ENCODE results near the gene COX19. TPM values are rescaled to one million over a fixed set of nuclear protein-coding genes. Genes with fewer than 3 reads are reported as not detected.
"Not testable (repeated sequence)": the region's sequence is repeated elsewhere in the genome, so short reads cannot be mapped to it uniquely, and the experiment has no call there.

The COX19 gene
- total RNA-seq, 1 experiment from 2014 or later = 10.2 TPM

- DNase-seq (ENCODE audit: low read depth) = no peak
Measured at GRCh38 chr7:962401-963081, 12.8 kb downstream of the COX19 start.

- DNase-seq (ENCODE audit: low read depth) = no peak
Measured at GRCh38 chr7:961546-962400, 13.6 kb downstream of the COX19 start.

- DNase-seq (ENCODE audit: low read depth) = not testable (repeated sequence)
Measured at GRCh38 chr7:960972-961371, 14.4 kb downstream of the COX19 start.

GRCh38 chr7:960269-960871 is 15.0 kb downstream of the COX19 start:
- no peak for DNase-seq (ENCODE audit: low read depth)

- not testable (repeated sequence) for DNase-seq (ENCODE audit: low read depth)
Measured at GRCh38 chr7:959740-960139, 15.6 kb downstream of the COX19 start.

- DNase-seq (ENCODE audit: low read depth) = no peak
Measured at GRCh38 chr7:959271-959670, 16.1 kb downstream of the COX19 start.

- no peak for DNase-seq (ENCODE audit: low read depth)
Measured at GRCh38 chr7:958221-959200, 16.8 kb downstream of the COX19 start.

DNA sequence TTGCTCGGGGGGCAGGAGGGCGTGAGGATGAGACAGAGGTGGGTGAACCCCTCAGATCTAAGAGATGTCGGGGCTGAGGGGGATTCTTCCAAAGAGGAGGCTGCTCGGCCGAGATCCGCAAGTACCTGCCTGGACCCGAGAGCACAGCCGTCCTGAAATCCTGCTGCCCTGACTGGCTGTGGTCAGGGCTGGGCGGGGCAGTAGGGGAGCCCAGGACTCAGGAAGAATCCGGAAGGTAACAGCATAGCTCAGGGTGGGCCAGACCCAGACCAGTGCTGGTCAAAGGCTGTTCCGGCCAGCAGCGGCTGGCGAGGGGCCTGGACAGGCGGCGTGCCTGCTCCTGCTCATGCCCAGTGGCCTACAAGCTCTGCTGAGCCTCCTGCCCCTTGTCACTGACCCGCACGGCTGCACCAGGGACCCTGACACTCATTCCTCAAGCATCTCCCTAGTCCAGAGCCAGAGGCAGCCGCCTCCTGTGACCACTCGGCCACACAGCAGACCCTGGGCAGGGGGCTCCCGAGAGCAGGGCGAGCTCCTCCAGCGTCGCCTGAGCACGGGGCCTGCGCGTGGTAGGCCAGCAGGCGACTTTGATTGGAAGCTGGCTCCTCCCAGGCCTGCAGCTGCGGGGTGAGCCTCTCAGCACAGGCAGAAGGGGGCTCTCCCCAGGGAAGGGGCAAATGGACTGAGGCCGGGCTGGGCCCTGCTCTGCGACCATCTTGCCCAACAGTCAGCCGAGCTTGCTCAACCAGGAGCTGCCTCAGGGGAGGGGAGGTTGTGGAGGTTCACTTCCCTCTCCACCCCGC is 17.7 kb downstream of the COX19 start:
- DNase-seq (ENCODE audit: low read depth) = no peak

DNA sequence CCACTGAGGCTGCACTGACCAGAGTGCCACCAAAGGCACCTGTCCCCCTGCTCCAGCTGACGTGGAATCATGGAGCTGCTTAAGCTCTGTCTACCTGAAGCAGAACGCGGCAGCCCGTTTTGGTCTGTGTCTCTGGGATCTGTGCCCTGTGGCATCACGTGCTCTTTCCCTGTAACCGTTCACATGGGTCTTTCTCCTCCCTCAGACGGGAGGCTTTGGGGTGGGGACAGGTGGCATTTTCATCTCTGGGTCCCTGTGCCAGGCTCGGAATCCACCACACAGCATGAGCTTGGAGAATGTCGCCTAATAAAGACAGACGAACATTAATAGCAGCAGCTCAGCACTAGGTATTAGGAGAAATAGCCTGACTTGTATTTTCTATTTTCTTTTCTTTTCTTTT is 19.3 kb downstream of the COX19 start:
- no peak for DNase-seq (ENCODE audit: low read depth)

GRCh38 chr7:954330-955238 is 20.8 kb downstream of the COX19 start, which contains the start of gene ADAP1:
Gene ADAP1 (minus strand): TSS chr7:954680. CDS start chr7:954477, 203 bp downstream.
- DNase-seq (ENCODE audit: low read depth) = no peak

DNA sequence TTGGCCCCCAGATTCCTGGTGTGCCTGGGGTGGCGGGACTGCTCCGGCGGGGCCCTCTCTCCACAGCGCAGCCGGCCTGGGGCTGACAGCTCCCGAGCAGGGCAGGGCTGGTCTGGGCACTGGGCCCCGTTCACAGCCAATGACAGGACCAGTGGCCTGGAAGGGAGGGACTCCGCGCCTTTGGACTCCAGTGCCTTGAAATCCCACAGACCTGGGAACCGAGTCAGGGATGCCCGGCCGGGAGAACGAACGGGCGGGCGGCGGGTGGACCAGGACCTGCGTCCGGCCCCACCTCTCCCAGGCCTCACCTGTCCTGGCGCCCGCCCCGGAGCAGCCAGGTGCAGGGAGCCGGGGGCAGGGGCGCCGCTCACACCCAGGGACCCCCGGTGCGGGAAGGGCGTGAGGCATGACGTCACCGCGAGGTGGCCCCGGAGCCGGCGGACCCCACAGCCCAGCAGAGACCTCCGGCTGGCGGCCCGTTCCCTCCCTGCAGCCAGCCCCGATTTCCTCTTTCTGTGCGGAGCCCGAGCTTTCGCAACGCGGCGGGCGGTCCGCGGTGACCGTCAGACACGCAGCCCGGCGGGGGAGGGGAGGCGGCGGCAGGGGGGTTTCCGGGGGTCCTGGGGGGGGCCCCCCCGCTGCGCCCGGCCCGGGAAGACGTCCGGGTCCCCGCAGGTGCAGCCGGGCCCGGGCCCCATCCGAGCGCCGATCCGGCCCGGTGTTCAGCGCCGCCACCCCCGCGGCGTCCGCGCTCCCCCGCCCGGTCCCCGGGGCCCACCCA is 21.6 kb downstream of the COX19 start:
- DNase-seq (ENCODE audit: low read depth) = peak; percentile 31

DNA sequence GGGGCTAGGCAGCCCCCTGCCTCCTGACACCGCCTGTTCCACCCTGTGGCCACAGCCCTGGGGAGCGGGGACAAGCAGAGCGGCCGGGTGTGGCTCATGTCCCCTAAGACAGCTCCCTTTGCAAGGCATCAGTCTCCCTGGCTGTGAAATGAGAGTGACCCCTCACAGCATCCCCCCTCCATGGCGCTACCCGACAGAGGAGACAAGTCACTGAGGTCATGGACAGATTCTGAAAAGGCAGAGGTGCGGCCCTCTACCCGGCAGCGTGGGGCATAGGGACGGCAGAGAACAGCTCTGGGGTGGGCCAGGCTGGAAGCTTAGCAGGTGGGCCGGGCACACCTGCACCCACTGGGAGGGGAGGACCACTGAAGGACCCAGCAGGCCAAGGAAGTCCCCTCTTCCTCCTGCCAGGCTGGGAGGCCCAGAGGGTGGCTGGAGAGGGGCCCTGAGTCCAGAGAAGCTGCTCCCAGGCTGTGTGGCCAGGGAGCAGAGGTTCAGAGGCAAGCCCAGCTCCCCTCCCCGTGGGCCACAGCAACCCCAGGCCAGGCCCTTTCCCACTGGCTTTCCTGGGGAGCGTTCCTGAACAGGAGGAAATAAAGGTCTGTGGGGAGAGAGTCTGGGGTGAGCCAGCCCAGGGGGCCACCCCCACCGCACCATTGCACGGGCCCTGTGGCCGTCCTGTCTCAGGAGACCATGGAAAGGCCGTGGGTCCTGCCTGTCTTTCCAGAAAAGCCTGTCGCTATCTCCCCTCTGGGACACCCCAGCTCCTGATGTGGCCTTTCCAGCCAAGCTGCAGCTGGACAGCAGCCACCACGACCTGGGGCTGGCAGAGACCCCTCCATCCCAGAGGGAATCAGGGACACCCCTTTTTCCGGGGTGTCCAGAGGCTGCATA is 22.6 kb downstream of the COX19 start:
- no peak for DNase-seq (ENCODE audit: low read depth)

DNA sequence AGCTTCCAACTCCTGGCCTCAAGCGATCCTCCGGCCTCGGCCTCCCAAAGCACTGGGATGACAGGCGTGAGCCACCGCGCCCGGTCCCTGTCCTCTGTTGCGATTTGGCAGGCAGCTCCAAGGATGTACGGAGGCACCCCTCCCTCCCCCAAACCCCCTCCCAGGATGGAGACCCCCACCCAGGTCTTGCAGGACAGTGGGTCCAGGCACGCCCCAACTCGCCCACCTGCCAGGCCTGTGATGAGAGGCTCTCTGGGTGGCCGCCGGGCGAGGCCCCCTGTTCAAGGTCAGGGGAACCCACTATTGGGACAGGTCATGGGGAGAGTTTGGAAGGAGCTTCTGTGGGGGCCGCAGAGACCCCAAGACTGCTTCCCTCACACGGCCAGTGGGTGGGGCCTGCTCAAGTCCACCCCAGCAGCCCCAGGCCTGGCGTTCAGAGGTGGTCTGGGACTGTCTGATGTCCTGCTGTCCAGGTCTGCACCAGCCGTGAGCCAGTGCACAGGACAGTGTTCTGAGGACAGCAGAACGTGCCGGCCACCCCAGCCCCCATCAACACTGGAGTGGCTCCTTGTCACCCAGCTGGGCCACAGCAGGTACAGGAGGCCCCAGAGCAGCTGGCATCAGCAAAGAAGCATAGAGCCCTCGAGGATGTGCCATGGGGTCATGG is 23.3 kb downstream of the COX19 start:
- no peak for DNase-seq (ENCODE audit: low read depth)

GRCh38 chr7:949021-949934 is 26.1 kb downstream of the COX19 start:
- DNase-seq (ENCODE audit: low read depth) = peak; percentile 27

DNA sequence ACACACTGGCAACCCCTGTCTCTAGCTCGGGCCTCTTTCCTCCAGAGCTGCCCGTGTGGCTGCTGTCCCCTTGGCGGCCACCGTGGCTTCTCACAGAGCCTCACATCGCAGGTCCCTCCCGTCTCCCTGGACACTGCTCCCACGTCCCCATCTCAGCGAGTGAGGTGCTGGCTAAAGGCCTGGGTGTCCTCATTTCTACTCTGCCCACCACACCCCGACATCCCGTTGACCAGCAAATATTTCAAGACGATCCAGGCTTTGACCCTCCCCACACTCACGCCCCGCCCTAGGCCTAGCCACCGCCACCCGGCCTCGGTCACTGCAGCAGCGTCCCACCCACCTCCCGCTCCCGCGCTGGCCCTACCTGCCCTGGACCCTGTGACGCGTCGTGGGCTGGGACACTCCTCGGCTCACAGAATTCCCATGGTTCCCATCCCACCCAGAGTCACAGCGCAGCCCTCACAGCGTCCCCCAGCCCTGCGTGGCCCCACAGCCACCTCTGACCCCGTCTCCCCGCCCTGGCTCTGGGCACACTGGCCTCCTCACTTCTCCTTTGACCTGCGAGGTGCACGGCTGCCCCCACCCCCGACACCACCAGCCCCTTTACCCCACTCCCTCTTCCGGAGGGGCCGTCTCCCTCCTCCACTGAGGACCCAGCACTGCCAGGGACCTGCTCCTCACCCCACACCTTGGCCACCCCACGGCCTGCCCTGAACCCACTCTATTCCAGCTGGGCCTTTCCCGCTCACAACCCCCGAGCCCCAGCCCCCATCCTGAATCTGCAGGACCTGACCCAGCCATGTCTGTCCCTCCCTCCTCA is 27.7 kb downstream of the COX19 start:
- no peak for DNase-seq (ENCODE audit: low read depth)

All from M059J (cell line).